HEK293 (cell line): ENCODE data around the gene DEPDC5.

Experiments used
- BCL11A ChIP-seq: fragments of 450-650 bp; formaldehyde crosslinking; IDR thresholded peaks from 2 replicates; pipeline ENCODE4 v1.5.1; 2016; ENCODE audit warnings: low read depth, missing biosample characterization, missing genetic modification characterization
- CTCF ChIP-seq: fragments of 450-650 bp; formaldehyde crosslinking; IDR thresholded peaks from 2 replicates; pipeline ENCODE4 v1.5.1; 2016; ENCODE audit warnings: missing biosample characterization, missing genetic modification characterization
- TF ChIP-seq, protein P1 (sequence below): fragments of 450-650 bp; formaldehyde crosslinking; IDR thresholded peaks from 2 replicates; pipeline ENCODE4 v1.5.1; 2016; ENCODE audit warnings: missing biosample characterization, missing genetic modification characterization
- TF ChIP-seq, protein P2 (sequence below): fragments of 450-650 bp; formaldehyde crosslinking; IDR thresholded peaks from 2 replicates; pipeline ENCODE4 v1.5.1; 2016; ENCODE audit warnings: missing biosample characterization, missing genetic modification characterization
- TF ChIP-seq, protein P3 (sequence below): fragments of 450-650 bp; IDR thresholded peaks from 2 replicates; pipeline ENCODE4 v1.5.1; 2018; ENCODE audit warnings: missing biosample characterization, missing genetic modification characterization

DNA sequence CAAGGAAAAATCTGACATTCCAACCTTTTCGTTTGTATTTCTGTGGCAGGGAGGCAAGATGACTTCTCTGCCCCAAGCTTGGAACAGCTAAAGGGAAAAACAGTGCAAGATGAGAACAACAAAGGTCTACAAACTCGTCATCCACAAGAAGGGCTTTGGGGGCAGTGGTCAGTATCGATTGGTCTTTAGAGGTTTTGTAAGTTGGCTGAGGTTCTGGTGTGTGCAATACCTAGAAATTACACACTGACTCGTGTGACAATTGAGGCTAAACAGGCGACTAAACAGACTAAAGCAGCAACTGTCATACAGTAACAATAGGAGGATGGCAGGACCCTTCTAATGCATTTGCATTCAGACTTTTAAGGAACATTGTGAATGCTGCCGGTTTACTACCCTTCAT, 994 bp downstream of the DEPDC5 start:
- TF ChIP-seq CTCF: no peak
- no peak for TF ChIP-seq BCL11A
- TF ChIP-seq, protein P1, sequence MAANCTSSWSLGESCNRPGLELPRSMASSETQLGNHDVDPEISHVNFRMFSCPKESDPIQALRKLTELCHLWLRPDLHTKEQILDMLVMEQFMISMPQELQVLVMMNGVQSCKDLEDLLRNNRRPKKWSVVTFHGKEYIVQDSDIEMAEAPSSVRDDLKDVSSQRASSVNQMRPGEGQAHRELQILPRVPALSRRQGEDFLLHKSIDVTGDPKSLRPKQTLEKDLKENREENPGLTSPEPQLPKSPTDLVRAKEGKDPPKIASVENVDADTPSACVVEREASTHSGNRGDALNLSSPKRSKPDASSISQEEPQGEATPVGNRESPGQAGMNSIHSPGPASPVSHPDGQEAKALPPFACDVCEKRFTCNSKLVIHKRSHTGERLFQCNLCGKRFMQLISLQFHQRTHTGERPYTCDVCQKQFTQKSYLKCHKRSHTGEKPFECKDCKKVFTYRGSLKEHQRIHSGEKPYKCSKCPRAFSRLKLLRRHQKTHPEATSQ: no peak
- TF ChIP-seq, protein P2, sequence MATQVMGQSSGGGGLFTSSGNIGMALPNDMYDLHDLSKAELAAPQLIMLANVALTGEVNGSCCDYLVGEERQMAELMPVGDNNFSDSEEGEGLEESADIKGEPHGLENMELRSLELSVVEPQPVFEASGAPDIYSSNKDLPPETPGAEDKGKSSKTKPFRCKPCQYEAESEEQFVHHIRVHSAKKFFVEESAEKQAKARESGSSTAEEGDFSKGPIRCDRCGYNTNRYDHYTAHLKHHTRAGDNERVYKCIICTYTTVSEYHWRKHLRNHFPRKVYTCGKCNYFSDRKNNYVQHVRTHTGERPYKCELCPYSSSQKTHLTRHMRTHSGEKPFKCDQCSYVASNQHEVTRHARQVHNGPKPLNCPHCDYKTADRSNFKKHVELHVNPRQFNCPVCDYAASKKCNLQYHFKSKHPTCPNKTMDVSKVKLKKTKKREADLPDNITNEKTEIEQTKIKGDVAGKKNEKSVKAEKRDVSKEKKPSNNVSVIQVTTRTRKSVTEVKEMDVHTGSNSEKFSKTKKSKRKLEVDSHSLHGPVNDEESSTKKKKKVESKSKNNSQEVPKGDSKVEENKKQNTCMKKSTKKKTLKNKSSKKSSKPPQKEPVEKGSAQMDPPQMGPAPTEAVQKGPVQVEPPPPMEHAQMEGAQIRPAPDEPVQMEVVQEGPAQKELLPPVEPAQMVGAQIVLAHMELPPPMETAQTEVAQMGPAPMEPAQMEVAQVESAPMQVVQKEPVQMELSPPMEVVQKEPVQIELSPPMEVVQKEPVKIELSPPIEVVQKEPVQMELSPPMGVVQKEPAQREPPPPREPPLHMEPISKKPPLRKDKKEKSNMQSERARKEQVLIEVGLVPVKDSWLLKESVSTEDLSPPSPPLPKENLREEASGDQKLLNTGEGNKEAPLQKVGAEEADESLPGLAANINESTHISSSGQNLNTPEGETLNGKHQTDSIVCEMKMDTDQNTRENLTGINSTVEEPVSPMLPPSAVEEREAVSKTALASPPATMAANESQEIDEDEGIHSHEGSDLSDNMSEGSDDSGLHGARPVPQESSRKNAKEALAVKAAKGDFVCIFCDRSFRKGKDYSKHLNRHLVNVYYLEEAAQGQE (tag by site-specific recombination): no peak
- TF ChIP-seq, protein P3, sequence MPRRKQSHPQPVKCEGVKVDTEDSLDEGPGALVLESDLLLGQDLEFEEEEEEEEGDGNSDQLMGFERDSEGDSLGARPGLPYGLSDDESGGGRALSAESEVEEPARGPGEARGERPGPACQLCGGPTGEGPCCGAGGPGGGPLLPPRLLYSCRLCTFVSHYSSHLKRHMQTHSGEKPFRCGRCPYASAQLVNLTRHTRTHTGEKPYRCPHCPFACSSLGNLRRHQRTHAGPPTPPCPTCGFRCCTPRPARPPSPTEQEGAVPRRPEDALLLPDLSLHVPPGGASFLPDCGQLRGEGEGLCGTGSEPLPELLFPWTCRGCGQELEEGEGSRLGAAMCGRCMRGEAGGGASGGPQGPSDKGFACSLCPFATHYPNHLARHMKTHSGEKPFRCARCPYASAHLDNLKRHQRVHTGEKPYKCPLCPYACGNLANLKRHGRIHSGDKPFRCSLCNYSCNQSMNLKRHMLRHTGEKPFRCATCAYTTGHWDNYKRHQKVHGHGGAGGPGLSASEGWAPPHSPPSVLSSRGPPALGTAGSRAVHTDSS (tag by site-specific recombination): no peak
